Stimulated activated CD4-positive, alpha-beta T cell treated with anti-CD3 and anti-CD28 coated beads, Interleukin-12 subunit alpha, Interleukin-12 subunit beta, amount 100 ng/mL, for 4 hours (primary cell): ENCODE results near the gene PIK3R5.

Source experiments
- DNase-seq: peaks from one replicate; pipeline ENCODE4 v3.0.0-alpha.2; 2020

PIK3R5 gene

DNA sequence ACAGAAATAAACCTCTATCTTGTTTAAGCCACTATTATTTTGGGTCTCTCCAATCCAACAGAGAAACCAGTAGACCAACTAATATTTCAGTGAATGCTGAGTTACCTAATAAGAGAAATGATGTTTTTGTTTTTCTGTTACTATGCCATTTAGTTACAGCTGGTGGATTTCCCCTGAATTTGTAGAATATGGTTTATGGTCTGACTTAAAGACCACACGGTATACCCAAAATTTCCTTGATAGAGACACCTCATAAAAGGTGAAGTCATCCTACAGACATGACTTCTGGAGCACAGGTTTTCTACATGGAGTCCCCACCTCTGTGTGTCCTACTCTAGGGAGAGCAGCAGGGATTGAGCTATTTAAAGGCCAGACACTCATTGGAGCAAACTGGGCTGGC is 13.3 kb downstream of the PIK3R5 start:
- no peak for DNase-seq

DNA sequence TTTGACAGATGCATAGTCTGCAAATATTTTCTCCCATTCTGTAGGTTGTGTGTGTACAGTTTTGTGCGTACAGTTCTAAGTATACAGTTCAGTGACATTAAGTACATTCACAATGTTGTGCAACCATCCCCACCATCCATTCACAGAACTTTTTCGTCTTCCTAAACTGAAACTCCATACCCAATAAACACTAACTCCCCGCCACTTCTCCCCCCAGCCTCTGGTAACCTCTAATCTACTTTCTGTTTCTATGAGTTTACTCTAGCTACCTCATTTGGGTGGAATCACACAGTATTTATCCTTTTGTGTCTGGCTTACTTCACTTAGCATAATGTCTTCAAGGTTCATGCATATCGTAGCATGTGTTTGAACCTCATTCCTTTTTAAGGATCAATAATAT is 14.3 kb downstream of the PIK3R5 start:
- no peak for DNase-seq

DNA sequence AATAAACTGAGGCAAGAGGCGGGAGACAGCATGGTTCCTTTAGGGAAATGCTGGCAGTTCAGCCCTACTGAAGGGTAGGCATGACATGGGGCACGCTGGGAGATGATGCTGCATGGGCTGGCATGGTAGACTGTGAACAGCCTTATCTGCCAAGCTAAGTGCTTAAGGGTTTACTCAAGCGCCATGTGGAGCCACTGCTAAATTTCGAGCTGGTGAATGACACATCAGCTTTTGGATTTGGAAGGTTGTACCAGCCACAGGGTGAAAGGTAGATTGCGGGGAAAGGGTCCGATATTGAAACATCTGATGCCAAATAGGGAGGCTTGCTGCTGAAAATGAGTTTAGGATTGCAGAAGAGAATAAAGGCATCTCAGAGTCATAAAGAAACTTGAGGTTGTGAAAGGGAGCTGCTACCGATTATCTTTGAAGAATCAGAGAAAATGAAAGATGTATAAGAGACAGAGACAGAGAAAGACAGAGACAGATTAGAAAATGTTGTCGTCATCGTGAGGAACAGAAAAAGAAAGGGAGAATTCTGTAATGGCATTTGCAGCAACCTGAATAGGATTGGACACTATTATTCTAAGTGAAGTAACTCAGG is 16.3 kb downstream of the PIK3R5 start:
- DNase-seq, result no peak

DNA sequence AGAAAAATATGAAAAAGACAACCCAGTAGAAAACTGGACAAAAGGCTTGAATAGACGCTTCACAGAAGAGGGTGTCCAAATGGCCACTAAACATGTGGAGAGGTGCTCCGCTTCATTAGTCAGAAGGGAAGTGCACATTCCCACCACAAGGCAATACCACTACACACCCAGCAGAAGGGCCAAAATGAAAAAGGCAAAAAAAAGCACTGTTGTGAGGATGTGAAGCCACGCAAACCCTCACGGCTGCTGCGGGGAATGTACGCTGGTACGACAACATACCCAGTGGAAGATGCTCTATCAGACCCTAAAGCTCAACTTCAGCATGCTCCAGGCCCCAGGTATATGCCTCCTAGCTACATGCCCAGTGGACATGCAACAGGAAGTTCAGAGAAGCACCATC is 17.0 kb downstream of the PIK3R5 start:
- DNase-seq, result no peak

DNA sequence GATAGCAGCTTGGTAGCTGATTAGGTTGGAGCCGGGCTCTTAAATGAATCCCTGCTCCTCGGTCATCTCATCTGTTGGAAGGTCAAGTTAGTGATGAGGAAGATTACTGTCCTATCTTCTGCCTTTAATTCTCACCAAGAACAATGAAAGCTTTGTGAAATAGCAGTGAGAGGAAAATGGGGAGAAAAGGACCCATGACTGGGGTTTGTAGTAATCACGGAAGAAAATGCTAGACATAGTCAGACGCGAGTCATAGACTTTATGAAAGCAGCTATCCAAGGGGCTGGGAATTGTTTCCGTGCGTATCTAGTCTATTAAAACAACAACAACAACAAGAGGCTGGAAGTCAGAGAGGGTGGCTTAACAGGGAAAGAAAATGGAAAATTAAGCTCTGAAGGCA is 18.3 kb downstream of the PIK3R5 start:
- DNase-seq, result no peak

DNA sequence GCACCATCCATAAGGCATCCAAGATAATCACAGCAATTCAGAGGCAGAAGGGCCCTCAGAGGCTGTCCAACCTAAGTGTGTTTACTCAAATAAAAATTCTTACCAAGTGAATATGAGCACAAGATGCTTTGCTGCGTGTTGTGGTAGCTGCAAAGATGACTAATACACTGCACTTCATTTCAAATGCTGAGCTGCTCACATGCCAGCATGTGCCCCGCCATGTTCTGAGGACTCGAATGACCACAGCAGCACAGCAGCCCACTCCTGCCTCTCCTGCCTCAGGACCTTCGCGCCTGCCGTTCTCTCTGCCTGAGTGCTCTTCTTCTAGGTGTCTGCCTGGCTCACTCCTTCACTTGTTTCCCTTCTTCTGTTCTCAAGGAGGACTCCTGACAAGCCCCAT is 19.0 kb downstream of the PIK3R5 start:
- DNase-seq, result no peak

DNA sequence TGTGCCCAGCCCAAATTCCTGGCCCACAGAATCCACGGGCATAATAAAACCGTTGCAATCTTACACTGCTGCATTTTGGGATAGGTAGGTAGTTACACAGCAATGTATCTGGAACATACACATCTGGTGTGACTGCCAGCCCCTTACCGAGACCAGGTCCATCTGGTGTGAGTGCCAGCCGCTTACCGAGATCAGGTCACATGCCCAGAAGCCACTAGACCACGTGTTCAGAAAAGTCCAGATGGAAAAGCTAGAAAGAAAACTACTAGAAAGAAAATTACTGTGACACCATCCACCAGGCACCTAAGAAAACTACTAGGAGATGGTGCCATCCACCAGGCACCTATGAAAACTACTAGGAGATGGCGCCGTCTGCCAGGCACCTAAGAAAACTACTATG is 19.4 kb downstream of the PIK3R5 start:
- no peak for DNase-seq

DNA sequence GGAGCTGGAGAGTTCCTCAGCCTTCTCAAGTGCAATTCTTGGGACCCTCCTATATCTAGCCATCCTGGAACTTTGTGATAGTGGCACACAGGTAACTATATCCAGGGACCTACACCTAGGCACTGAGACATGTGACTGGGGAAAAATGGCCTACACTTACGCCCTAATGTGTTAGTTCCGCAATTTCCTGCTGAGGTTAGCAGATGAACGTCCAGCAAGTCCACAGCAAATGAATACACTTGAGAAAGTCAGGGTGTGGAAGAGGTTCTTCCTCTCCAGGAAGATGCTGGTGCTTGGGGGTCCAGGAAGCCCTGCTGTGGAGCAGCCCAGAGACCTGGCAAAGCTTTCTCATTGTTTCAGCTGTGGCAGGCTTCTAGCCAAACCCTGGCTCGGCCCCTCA is 20.8 kb downstream of the PIK3R5 start:
- DNase-seq, result no peak

DNA sequence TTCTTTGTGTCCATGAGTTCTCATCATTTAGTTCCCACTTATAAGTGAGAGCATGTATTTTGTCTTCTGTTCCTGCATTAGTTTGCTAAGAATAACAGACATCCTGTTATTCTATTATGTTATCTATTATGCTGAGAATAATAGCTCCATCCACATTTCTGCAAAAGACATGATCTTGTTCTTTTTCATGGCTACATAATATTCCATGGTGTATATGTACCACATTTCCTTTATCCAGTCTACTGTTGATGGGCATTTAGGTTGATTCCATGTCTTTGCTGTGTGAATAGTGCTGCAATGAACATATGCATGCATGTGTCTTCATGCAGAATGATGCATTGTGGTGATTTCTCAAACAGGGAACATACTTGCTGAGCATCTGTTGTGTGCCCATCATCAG is 21.4 kb downstream of the PIK3R5 start:
- no peak for DNase-seq

DNA sequence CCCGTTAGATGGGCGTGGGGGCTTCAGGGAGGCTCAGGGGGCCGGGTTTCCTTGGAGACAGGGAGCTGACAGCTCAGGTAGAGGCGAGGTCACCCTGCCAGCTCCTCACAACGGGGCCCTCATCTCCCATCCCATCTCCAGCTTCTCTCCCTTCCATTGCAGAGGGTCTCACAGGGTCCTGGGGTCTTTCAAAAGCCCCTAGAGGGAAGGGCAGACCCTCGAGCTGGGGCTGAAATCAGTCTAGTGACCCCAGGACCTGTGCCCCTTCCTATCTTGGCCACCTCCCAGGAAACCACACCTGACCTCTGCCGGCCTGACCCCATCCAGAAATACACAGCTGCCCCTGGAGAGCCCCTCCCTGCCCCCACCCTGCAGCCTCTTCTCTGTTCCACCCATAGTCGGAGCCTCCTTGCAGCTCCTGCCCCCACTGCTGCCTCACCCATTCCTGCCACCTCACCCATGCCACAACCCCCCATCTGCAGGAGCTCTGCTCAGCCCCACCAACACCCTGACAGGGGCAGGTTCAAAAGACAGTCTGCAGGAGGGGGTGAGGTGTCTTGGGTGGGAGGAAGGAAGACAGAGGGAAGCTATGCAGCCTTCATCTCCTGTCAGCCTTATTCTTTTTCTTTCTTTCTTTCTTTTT is 23.4 kb downstream of the PIK3R5 start:
- no peak for DNase-seq

DNA sequence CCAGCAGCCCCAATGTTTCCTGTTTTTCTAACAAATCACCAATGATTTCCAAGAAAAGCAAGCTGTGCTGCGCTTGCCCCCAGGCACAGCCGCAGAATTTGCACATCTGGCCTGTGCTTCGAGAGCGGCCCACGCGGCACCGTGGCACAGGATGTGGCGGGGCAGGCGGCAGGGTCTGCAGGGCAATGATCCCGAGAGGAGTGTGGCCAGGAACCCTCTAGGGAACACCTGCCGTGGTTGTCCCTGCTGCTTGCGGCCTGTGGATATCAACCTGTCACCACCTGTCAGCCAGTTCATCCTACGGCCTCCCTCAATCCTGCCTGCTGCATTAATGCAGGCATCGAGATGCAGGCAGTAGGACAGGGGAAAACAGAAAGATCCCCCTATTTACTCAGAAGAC is 24.0 kb downstream of the PIK3R5 start:
- peak; percentile 51 for DNase-seq

DNA sequence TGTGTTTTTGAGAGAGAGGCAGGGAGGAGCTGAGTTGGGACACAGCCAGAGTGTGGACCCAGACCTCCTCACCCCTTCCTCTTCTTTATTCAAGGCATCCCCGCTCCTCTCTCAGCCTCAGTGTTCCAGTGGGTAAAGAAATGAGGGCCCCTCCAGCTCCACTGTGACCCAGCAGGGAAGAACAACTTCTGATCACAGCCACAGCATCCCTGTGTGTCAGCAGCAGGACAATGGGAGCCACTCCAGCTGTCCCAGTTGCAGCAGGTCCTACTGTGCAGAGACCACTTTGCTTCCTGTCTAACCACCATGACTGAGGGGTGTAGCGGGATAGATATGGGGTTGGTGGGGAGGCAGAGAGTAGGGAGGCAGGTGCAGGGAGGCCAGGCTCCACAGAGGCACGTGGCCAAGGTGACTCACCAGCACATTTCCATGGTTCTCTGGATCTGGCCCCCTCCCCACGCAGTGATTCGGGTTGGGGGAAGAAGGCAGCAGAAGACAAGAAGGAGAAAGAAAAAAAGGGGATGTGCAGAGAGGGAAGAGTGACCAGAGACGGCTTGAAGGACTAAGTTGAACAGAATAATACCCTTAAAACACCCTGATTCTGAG is 24.5 kb downstream of the PIK3R5 start:
- DNase-seq, result no peak

DNA sequence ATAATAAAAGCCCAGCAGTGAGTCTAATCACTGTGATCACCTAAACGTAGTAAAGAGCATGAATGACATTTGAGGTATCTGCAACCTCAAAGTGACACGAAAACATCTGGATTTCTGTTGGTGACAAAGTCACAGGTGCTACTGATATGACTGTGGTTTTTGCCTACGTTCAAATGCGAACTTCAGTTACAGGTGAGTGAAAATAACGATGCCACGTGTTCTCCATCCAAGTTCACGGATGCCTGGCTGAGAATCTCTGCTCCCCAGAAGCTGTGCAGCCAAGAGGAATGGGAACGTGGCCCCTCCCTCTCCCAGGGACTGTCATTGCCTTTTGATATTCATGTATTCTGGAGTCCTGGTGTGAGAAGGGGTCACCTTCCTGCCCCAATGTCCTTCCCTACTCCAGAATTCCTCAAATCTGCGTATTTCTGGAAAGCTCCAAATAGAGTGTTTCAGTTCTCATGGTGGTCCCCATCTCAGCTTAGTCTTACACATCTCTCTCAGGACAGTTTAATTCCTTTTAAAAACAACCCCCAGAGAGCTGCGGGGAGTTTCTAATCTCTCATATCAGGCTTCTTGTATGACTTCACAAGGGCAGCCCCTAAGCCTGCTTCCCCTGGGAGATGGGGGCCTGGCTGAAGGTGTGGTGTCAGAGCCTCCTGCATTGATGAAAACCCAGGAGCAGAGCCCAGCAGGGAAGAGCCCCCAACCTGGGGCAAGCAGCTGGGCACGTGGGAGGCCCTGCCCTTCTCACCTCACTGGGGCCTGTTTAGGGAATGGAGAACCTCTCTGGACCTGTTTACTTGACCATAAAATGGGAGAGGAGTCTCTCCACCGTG is 25.8 kb downstream of the PIK3R5 start:
- no peak for DNase-seq

DNA sequence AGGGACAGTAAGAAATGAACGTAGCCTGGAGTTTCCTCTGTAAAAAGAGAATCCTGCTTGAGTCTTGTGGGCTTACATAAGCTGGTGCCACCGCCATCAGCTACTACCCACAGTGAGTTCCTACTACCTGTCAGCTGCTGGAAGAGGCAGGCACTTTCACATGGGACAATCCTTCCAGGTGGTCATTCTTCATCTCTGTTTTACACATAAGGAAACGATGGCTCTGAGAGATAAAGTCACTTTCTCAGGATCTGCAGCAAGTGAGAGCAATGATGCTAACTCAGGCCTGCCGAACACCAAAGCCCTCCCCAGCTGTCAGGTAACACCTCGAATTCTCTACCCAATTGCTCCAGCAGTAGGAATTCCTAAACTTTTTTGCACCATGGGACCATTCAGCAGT is 26.6 kb downstream of the PIK3R5 start:
- no peak for DNase-seq

DNA sequence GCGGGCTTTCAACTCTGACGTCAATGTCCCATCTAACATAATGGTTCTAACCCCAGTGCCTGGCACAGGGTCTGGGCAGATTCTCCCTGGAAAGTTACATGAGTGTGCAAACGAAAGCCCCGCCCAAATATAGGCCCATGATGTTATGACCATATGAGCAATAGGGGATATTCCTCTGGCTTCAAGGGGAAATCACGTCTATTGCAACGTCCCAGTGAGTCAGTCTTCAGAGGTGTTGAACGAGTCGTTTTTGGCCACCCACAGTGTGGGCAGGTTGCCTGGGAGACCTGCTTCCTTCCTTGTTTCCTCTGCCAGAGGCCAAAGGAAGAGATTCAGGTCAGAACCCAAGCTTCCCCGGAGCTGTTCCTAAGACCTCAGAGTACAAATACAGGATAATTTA is 30.3 kb downstream of the PIK3R5 start:
- peak; percentile 44 for DNase-seq

DNA sequence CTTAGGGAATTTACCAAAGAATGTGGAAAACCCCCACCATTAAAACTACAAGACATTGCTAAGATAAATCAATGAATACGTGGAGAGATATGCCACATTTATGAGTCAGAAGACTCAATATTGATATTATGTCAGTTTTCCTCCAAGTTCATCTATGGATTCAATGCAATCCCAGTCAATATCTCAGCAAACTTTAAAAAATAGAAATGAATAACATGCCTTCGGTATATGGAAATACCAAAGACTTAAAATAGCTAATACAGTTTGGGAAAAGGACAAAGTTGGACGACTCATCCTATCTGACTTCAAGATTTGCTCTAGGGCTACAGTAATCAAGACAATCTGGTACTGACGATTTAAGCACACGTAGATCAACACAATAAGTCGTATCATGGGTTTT is 31.2 kb downstream of the PIK3R5 start:
- no peak for DNase-seq

DNA sequence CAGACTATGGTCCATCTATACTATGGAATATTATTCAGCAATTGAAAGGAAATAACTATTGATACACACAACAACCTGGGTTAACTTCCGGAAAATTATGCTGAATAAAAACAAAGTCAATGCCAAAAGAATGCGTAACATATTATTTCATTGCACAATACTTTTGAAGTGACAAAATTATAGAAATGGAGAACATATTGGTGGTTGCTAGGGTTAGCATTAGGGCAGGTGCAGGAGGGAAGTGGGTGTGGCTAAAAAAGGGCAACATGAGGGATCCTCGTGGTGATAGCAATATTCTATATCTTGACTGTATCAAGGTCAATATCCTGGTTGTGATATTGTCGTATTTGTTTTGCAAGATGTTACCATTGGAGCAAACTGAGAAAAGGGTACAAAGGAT is 34.9 kb downstream of the PIK3R5 start:
- DNase-seq, result no peak

DNA sequence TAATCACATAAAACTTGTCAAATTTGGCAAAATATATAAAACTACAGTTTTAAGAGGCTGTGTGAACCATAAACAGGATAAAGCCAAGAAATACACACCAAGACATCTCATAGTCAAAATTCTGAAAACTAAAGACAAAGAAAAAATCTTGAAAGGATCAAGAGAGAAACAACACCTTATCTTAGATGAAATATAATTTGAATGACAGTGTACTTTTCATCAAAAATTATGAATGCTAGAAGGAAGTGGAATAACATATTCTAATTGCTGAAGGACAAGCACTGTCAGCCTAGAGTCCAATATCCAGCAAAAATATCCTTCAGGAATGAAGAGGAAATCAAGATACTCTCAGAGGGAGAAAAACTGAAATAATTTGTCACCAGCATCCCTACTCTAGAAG is 37.2 kb downstream of the PIK3R5 start:
- DNase-seq, result no peak

DNA sequence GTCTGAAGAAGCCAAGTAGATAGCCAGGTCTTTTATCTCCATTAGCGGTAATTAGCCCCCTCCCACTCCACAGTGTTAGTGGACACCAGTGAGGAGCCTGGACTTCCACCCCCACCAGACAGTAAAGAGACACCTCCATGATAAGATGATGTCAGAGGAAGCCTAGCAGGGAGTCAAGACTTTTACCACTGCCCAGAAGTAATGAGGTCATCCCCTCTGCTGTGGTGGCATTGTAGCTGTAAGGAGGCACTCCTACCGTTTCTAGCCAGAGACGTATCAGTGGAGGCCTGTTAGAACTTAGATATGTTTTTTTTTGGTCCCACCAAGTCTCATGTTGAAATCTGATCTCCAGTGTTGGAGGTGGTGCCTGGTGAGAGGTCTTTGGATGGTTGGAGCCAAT is 38.1 kb downstream of the PIK3R5 start:
- no peak for DNase-seq

DNA sequence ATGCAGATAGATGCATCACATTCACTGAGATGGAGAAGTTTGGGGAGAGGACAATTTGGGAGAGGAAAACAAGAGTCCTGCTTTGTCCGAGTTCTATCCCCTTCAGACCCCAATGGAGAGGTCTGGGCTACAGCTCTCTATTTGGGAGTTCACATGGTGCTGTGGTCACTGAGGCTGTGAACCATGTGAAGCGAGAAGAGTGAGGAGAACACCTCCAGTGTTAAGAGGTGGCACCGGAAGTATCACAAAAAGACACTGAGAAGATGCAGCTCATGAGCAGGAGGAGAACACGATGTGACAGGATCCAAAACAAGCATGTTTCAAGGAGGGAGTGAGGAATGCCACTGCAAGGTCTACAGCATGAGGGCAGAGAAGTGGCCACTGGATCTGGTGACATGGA is 39.7 kb downstream of the PIK3R5 start:
- DNase-seq, result no peak

DNA sequence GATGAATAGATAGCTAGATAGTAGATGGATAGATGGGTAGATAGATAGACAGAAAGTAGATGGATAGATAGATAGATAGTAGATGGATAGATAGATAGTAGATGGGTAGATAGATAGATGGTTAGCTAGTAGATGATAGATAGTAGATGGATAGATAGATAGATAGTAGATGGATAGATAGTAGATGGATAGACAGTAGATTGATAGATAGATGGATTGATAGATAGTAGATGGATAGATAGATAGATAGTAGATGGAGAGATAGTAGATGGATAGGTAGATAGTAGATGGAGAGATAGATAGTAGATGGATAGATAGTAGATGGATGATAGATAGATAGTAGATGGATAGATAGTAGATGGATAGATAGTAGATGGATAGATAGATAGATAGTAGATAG is 40.4 kb downstream of the PIK3R5 start:
- DNase-seq, result no peak

DNA sequence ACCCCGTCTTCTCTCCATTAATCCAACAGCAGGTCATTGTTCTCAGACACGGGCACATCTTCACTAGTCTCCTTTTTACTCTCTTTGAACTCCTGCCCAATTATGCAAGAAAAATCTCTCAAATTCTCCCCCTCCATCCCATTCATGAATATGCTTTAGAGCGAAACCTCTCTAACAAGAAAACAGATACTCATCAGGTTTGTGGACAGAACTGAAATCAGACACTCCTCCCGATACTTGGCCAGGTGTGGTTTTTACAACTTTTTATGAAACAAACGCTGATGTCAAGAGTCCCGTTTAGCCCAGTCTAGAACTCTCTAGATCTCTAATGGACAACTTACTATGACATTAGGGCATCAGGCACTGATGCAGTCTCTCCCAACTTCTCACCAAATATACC is 40.9 kb downstream of the PIK3R5 start:
- DNase-seq, result no peak

DNA sequence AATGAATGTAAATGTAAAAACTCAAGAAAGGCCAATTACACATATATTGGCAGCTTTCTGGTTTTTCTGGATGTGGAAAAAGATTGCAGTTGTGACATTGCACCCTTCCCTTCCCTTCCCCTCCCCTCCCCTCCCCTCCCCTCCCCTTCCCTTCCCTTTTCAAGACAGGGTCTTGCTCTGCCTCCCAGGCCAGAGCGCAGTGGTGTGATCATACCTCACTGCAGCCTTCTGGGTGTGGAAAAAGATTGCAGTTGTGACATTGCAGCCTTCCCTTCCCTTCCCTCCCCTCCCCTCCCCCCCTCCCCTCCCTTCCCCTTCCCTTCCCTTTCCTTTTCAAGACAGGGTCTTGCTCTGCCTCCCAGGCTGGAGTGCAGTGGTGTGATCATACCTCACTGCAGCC is 41.7 kb downstream of the PIK3R5 start:
- no peak for DNase-seq

DNA sequence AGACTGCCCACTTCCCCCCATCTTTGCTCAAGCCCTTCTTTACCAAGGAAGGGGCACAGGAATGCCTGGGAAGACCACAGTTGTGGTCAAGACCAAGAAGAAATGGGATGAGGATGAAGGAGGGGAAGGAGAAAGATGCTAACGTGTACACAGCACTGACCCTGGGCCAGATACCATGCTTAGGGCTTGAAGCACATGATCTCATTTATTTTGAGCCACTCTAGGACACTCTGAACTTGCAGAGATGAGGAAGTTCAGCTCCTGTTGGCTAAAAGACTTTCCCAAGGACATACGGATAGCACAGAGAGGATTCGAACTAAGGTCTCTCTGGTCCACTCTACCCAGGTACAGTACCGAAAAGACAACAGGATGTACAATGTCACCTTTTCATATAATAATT is 42.6 kb downstream of the PIK3R5 start:
- DNase-seq, result no peak
